HG03139 (cell line): ENCODE measurements around the gene MAPKAP1.

ENCODE experiments used
- ATAC-seq: cut with Tn5 transposase; IDR thresholded peaks from one replicate; pipeline ENCODE4 v1.9.1; 2021; ENCODE audit not compliant: unreplicated experiment

Gene MAPKAP1

DNA sequence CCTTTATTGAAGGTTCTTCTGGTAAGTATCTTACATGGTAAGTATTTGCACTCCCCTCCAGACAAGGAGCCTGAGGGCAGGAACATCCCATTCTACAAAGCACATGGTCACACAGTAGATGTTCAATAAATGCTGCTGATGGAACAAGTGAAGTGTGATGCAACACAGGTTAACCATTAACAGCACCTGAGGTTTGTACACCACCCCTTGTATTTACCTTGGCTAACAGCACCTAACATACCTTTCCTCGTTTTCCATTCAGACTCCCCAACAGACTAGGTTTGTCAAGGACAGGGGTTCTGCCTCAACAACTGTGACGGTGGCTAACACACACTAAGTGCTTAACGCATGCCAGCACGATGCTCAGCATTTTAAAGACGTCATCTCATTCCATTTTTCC lies 213.6 kb downstream of the MAPKAP1 start:
- ATAC-seq = no peak

DNA sequence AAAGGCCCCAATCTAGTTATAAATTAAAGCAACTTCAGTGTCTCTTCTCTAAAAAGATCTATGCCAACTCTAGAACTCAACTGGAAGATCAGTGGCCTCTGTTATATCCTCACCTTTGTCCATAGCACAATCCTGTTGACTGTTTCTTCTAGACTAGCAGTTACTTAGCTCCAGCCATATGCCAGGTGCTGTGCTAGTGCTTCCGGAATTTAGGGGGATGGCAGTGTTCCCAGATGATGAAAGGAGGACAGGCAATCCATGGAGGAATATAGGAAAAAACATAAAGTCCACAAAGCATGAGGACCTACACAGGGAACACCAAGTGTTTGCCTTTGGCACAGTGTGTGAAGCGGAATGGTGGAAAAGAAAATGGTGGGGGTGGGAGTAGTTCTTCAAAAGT lies 214.3 kb downstream of the MAPKAP1 start:
- ATAC-seq = no peak

DNA sequence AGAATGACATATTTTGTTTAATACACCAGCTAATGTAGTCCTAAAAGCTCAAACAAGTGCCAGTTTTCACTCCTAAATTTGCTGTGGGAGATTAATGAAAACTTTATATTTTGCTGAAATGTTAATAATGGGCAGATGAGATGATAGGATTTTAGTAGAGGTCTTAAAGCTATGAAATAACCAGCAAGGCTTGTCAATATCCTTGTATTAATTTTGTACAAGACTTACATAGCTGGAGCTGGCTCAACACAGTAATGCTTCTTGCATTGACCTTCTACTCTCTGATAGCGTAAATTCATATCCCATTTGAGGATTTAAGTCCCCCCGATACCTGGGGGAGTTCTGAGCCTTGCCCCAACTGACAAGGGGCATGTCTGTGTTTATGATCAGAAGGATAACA lies 219.2 kb downstream of the MAPKAP1 start:
- no peak for ATAC-seq

DNA sequence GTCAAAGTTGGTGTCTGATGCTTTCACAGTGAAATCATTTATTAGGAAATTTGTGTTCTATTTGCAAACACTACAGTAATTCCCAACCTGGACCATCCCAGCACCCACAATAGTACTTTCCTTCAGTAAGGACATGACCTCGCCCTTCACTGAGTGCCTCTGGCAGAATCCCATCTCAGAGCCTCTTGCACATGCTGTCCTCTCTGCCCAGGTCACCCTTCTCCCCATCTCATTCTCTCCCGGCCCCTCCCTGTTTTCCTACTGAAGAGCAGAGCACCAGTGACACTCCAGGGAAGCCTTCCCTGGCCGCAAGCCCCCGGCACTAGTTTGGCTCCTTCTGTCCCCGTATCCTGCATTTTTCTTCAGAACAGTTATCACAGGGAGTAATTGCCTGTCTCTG lies 220.4 kb downstream of the MAPKAP1 start:
- no peak for ATAC-seq

DNA sequence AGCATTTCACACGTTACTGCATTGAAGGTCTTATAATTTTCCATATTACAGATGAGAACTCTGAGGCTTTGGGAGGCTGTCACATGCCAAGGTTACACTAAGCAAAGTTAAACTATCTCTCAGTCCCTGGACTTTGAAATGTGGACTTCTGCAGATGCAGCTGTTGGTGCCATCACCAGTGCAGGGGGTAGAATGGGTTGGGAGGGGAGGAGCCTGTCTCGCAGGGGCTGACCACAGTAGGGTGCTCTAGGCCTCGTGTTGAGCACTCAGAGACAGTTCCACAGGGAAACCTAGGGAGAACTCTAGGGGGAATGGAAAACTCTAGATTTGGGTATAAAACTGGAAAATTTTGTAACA lies 220.9 kb downstream of the MAPKAP1 start:
- ATAC-seq = no peak

DNA sequence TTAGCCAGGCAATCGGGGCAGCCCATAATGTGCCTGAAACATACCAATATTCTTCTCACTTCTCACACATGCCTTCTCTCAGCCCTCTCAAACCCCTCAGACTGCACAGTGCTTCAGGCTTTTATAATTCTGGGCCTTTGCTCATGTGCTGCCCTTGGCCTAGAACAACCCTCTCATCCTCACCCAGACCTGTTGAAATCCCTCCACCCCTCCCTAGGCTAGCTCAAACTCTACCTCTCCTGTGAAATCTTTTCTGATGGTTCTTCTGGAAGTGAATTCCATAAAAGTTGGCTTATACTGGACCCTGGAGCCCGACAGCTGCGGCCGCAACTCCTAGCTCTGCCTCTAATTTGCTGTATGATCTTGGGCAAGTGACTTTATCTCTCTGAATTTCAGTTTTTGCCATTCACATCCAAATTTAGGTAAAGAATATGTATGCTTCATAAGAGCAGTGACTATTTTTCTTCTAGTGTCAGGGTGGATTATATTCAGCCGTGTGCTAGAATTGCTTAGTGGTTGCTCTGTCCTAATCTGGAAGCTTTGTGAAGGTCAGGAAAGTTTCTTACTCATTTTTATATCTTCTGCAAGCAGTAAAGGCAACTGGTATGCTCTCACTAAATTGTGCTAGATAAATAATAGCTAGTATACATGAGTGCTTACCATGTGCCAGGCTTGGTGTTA lies 221.4 kb downstream of the MAPKAP1 start:
- ATAC-seq = no peak

DNA sequence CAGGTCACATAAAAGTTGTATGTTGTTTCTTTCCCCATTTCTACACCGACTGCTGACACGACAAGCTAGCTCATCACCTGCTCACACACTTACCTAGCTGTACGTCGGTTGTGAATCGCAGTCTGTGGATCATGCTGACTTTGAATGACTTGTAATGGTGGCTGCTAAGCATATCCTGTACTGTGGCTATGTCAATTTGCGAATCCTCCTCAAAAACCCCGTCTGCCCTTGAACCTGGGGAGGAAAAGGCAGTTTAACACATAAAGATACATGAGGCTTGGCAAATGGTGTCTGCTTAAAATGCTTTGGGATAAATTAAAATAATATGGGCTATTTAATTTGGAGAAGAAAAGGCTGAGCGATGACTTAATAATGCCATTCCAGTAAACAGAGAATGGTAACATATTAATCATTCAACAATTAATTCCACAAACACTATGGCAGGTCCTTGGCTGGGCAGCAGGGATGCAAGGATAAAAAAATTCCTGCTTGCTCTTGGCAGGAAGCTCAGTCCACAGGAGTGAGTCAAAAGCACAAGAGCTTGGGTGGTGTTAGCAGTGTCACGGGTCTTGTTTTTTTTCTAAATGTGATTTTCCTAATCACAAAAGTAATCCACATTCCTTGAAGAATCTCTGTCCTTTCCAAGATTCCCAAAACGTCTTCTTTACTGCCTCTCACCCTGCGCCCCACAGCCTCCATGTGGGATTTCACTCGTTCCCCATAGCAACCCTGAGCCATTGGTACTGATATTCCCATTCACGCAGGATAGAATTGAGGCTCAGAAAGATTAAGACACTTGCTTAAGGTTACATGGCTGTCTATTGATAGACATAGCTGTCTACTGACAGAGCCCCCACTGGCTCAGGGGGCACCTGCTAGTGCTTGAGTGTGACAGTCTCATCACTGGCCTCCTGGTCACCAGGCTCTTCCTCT lies 222.4 kb downstream of the MAPKAP1 start:
- no peak for ATAC-seq

DNA sequence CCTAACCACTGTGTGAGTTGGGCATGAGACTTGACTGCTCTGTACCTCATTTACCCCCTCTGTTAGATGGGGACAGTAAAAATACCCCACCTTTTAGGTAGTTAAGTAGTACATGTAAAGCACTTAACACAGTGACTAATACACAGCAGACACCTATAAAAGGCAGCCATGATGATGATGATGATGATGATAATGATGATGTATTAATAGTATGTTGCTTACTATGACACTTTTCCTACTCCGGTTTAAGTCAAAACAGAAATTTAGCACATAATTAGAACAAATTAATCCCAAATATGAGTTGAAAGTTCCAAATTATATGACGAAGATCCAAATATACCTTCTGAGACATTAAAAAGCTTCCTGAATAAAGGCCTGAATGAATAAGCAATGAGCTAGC lies 223.3 kb downstream of the MAPKAP1 start:
- no peak for ATAC-seq

DNA sequence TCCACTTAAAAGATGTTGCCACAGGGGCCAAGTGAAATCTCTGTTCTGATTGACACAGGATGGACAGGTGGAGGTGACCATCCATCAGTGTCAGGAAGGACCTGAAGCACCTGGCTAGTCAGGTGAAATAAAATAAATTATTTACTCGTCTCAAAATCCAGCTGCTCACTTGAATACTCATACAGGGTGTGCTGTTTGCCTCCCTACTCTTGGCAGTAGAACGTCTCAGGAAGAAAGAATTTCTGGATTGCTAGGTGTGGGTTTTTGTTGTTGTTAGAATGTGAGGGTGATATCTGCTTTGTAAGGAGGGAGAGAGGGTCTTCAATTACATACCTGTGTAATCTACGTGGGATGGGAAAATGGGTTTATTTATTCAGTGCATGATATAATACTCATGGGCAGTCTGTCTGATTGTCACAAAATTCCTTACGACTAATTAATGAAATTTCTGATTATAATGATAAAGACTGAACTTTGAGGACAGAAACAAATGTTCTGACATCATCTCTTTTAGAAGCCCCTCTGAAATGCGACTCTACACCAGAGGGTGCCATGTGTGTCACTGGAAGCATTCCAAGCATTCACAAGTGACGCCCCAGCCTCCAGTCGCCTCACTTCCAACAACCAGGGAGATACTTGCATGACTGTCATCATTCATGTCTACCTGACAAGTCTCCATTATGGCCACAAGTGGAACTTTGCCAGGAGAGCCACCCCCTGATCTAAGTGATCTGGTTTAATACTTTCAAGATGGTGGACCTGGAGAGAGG lies 227.0 kb downstream of the MAPKAP1 start:
- no peak for ATAC-seq

DNA sequence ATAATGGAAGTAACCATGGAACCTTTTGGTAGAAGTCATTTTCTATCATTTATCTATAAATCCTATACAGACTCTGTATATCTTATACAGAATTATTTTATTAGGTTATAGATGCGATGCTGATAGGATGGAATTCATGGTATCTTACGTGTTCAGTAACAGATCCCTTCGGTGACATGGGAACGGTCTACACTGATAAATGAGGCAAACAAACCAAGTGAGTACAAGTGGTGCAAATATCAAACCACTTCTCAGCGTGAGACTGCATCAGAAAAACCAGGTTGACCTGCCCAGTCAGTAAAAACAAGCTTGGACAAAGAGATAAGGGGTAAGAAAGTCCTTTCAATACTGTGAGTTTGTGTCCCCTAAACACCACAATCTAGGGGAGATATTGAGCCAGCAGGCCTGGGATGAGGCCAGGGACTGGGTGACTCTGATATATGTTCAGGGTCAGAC lies 229.9 kb downstream of the MAPKAP1 start:
- ATAC-seq = no peak

DNA sequence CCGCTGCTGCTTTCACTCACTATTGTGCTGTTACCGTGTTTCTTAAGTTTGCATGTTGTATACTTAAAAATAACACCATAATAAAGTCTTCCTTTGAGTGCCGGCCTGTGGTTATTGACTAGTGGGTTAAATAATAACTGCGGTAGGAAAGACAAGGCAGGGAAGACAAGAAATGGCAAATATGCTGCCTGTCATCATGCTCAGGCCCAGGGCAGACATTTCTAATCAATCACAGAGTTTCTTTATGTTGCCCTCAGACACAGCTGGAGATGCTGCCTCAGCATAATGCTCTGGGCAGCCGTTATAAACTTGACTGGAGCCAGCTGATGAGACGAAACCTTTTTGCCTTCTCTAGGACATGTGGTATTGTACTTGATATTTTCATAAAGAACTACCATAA lies 230.4 kb downstream of the MAPKAP1 start:
- no peak for ATAC-seq

DNA sequence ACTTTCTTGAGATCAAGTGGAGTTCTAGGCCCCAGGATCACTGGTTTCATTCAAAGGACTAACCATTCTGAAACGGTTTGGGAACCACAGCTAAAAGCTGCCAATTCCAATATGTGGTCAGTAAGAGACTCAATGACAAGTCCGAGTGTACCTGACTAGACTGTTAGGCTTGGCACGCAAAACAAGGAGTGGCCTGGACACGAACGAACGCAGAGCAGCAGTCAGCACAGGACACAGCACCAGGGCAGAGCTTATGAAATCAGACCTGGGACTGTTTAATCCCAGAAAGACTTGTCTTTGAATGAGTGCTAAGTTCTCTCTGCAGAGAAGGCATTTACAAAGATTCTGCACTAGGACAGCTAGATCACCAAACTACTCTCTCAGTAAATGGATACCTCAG lies 231.6 kb downstream of the MAPKAP1 start:
- no peak for ATAC-seq

DNA sequence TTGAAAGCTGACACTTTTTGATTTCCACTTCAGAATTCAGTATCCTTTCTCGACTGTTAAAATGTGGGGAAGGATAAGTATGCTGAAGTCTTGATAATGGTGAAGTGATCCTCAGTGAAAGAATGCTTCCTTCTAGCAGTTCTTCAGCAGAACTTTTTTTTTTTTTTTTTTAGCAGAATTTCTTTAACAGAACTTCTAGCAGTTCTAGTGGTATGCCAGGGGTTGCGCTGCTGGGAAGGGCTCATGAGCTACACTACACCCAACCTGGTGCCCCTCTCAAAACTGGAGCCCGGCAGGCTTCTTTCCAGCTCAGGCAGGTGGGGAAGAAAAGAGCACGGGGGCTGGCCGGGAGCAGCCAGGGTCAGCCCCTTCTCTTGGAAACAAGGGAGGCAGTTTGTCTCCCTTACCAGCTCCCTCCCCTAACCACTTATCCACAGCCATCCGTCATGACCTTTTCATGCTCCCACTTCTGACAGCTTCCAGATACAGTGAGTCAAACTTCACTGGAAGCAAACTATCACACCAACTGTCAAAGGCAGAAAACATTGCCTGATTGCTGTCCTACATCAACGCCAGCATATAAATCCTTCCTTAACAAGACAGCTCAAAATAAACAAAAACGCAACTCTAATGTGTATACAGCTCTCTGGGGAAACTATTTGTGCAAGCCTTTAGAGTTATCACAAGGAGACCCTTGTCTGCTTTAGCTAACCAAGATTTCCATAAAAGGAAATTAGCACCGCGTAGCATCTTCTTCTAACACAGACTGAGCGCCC lies 233.9 kb downstream of the MAPKAP1 start:
- no peak for ATAC-seq

DNA sequence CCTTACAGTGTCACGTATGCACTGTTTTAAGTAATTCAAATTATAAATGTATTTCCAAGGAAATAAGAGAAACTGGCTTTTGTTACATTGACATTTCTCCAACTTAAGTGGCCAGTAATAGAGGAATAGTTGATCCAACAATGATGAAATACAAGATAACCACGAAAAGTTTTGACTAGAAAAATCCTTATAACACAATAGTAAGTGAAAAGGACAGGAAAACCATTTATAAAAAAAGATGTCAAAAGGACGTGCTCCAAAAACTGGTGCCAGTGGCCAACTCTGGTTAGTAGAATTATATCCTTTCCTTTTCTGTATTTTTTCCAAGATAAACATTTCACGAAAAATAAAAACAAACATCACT lies 234.5 kb downstream of the MAPKAP1 start:
- no peak for ATAC-seq

DNA sequence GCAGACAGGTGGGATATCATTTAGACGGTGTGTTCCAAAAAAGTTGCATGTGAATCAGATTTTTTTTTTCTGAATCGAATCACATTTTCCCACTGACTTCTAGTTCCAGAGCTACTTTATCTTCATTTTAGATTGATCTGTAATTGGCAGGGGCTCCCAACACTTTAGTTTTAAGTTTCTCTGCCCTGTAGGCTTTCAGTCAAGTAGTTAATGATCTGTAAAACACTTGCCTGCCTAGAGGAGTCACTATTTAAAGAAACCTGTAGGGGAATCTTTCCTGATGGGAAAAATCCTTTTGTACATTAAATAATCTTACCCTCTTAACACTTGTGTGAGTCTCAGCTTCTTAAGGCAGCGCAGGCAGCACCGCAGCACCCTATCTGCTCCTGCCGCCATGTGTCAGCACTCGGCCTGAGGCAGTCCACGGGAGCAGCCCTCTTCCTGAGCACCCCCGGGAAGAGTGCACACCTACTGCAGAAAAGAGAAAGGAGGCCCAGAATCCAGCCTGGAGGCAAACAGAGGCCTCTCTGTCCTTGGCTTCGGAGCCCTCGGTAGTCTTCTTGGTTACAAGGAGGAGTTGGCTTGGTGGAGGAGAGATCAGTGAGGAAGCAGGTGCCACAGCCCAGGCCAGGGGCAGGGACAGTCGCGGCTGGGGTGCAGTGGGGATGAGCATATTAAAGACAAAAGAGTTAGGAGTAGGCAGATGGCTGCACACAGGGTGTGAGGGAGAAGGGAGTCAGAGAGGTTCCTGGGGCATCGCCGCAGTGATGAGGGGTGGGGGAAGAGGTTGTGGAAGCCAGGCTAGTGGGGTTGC lies 236.0 kb downstream of the MAPKAP1 start:
- ATAC-seq = no peak

DNA sequence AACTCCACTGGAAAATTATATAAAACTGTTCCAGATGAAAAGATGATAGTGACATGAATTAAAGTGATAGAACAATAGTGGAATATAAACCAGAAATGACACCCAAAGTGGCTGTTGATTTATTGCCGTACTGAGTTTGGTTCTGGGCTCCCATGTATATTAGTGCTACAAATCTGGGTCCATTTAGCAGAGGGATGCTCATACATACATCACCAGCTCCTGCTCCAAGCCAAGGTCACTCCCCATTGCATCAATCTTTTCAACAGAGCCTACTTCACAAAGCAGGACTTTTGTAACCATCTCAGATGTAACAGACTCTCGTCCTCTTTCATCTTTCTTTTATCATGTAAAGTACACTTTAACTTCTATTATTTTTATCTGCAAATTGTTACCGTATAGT lies 236.8 kb downstream of the MAPKAP1 start:
- no peak for ATAC-seq

DNA sequence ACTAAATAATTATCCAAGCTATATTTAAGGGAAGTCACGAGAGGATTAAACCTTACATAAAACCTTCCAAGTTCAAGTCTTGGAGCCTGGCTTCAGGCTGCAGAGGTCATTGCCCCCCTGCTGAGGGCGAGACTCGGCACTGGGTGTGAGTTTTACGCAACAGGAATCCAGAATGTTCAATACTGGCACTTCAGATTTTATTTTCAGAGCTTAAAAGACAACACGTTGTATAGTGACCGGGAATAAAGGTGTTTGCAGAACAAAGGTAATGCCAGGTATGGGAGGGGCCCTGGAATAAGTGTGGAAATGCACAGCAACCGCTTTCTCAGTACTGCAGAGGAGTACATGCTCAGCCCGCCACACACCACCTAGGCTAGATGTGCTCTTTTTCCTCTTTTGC lies 238.4 kb downstream of the MAPKAP1 start:
- ATAC-seq = no peak

DNA sequence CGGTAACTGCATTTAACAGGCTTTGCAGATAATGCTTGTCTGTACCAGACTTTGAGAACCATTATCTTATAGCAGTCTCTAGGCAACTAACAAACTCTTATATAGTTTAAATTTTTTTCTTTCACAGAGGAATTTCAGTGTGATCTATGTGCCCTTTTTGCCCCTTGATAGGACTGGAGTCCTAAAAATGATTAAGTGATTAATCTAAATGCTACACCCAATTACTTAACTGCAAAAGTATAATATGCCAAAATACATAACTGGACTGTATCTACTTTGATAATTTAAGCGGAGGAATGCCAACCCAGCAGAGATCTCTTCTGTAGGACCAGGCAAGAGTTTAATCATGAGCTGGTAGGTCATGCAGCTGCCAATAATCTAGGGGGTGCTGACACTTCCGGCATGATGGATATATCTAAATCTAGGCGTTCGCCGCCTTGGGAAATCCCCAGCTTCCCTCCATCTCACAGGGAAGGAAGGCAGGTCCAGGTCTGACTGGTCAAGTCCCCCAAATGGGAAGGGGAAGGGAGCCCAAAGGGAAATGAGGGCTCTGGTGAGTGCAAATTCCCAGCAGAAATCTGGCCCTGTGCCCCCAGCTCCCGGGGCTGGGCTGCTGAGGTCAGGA lies 239.8 kb downstream of the MAPKAP1 start:
- ATAC-seq = no peak

DNA sequence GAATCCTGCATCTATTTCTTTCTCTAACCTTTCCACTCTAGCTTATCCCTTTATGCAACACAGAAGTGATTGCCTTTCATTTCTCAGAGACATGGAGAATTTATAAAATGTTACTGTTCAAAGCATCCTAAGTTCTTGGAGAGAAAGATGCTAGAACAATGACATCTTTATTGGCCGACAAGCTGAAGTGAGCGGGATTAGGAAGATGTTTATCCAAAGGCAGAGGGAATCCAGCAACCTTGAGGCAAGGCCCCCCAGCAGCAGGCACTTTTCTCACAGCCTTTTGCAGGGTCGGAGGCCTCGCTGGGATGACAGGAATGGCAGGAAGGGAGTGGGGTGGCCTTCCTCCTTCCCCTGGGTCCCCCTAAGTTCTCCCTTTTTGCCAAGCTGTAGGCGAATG lies 240.6 kb downstream of the MAPKAP1 start:
- ATAC-seq = no peak
